Lower leg skin (tissue), 3 donors: ENCODE data around the gene NDUFB7.

Source experiments
- POLR2A ChIP-seq, 2 donors: fragments of 450-650 bp; IDR thresholded peaks; one replicate each; pipeline ENCODE4 v1.6.1; 2016 to 2017; ENCODE audit warnings: antibody characterized with exemption in 2 of 2, mild to moderate bottlenecking in 1 of 2, moderate library complexity in 1 of 2
- TF ChIP-seq, protein P1 (sequence below), 3 donors: fragments of 450-650 bp; IDR thresholded peaks; one replicate each; pipeline ENCODE4 v1.5.1; 2016; ENCODE audit warnings: antibody characterized with exemption in 3 of 3, mild to moderate bottlenecking in 3 of 3, moderate library complexity in 2 of 3

DNA sequence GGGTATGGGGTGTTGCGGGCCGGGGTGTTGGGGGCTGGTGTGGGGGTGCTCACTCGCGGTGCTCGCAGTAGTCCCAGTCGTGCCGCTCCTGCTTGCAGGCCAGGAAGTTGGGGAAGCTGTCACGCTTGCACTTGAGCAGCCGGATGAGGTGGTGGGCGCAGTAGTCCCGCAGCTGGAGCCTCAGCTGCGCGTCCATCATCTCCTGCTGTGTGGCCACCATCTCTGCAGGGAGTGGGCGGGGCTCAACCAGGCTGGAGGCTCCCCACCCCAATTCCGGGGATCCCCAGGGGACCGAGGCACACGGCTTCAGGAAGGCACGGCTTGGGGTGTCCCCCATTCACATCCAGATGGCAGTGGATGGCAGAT, 5.2 kb downstream of the NDUFB7 start:
- TF ChIP-seq, protein P1, sequence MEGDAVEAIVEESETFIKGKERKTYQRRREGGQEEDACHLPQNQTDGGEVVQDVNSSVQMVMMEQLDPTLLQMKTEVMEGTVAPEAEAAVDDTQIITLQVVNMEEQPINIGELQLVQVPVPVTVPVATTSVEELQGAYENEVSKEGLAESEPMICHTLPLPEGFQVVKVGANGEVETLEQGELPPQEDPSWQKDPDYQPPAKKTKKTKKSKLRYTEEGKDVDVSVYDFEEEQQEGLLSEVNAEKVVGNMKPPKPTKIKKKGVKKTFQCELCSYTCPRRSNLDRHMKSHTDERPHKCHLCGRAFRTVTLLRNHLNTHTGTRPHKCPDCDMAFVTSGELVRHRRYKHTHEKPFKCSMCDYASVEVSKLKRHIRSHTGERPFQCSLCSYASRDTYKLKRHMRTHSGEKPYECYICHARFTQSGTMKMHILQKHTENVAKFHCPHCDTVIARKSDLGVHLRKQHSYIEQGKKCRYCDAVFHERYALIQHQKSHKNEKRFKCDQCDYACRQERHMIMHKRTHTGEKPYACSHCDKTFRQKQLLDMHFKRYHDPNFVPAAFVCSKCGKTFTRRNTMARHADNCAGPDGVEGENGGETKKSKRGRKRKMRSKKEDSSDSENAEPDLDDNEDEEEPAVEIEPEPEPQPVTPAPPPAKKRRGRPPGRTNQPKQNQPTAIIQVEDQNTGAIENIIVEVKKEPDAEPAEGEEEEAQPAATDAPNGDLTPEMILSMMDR (IDR thresholded peaks at IDR 0.05), result no peak
- no peak for TF ChIP-seq POLR2A (IDR thresholded peaks at IDR 0.05)
